AG09319 (cell line): ENCODE data around the gene COX7A2L.

Experiments
- DNase-seq: peaks from one replicate; pipeline ENCODE4 v3.0.0-alpha.2; 2010; ENCODE audit warnings: low read depth; ENCODE audit errors: extremely low read depth
- TF ChIP-seq, protein P1 (sequence below): IDR thresholded peaks from 2 replicates; pipeline ENCODE4 v1.5.1; 2011; ENCODE audit warnings: low read depth, mild to moderate bottlenecking, inconsistent platforms, low read length, moderate library complexity

The COX7A2L gene

DNA sequence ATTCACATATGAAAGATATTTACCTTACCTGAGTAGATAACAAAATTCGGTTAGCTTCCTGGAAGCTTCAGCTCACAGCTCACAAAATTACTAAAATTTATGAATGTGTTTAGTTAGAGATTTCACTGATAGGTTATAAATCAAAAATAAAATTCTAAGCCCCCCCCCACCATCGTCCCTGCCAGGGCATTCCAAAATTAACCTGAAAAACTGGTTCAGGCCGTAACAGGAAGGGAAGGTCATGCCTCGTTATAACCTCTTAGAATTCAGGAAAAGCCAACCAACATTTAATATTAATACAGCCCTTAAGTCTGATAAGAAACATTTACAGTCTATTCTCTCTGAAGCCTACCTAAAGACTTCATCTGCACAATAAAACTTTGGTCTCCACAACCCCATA lies 48.9 kb downstream of the COX7A2L start:
- TF ChIP-seq, protein P1, sequence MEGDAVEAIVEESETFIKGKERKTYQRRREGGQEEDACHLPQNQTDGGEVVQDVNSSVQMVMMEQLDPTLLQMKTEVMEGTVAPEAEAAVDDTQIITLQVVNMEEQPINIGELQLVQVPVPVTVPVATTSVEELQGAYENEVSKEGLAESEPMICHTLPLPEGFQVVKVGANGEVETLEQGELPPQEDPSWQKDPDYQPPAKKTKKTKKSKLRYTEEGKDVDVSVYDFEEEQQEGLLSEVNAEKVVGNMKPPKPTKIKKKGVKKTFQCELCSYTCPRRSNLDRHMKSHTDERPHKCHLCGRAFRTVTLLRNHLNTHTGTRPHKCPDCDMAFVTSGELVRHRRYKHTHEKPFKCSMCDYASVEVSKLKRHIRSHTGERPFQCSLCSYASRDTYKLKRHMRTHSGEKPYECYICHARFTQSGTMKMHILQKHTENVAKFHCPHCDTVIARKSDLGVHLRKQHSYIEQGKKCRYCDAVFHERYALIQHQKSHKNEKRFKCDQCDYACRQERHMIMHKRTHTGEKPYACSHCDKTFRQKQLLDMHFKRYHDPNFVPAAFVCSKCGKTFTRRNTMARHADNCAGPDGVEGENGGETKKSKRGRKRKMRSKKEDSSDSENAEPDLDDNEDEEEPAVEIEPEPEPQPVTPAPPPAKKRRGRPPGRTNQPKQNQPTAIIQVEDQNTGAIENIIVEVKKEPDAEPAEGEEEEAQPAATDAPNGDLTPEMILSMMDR: no peak
- DNase-seq: no peak

GRCh38 chr2:42310007-42310515 lies 51.0 kb downstream of the COX7A2L start:
- DNase-seq: no peak
- TF ChIP-seq, protein P1: no peak

DNA sequence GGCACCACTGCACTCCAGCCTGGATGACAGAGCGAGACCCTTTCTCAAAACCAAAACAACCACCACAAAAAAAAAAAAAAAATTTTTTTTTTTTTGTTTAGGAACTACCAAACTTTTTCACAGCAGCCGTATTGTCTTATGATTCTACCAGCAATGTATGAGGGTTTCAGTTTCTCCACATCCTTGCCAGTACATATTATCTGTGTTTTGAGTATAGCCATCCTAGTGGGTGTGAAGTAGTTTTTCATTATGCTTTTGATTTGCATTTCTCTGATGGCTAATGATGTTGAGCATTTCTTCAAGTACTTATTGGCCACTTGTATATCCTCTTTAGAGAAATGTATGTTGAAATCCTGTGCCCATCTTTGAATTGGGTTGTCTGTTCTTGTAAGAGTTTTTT lies 51.7 kb downstream of the COX7A2L start:
- no peak for DNase-seq
- TF ChIP-seq, protein P1: no peak

- DNase-seq: no peak
- TF ChIP-seq, protein P1: no peak
Observed at GRCh38 chr2:42307180-42307579, 53.8 kb downstream of the COX7A2L start.

GRCh38 chr2:42304059-42304713 lies 56.8 kb downstream of the COX7A2L start:
- TF ChIP-seq, protein P1: no peak
- DNase-seq: no peak

GRCh38 chr2:42303252-42303651 lies 57.8 kb downstream of the COX7A2L start:
- TF ChIP-seq, protein P1: no peak
- no peak for DNase-seq

- DNase-seq: no peak
- TF ChIP-seq, protein P1: no peak
Observed at GRCh38 chr2:42300527-42300926, 60.5 kb downstream of the COX7A2L start.
